DMS53 (cell line): ENCODE results near the gene PBX3.

Experiments
- DNase-seq: peaks from one replicate; lab custom pipeline; 2025; lab: John Stamatoyannopoulos, UW

PBX3 gene

GRCh38 chr9:125950880-125951471 lies 203.8 kb downstream of the PBX3 start:
- no peak for DNase-seq

GRCh38 chr9:125953314-125954019 lies 206.3 kb downstream of the PBX3 start:
- DNase-seq, result no peak

- DNase-seq, result no peak
Observed at GRCh38 chr9:125956102-125956501, 208.9 kb downstream of the PBX3 start.

GRCh38 chr9:125959315-125959714 lies 212.1 kb downstream of the PBX3 start:
- DNase-seq, result no peak

GRCh38 chr9:125959951-125960619 lies 212.9 kb downstream of the PBX3 start:
- no peak for DNase-seq

GRCh38 chr9:125960626-125961025 lies 213.5 kb downstream of the PBX3 start:
- no peak for DNase-seq

GRCh38 chr9:125961072-125961471 lies 213.9 kb downstream of the PBX3 start:
- DNase-seq, result no peak

- DNase-seq, result no peak
Observed at GRCh38 chr9:125963932-125964331, 216.8 kb downstream of the PBX3 start.

GRCh38 chr9:125964702-125965225 lies 217.6 kb downstream of the PBX3 start:
- no peak for DNase-seq

- DNase-seq, result no peak
Observed at GRCh38 chr9:125965477-125965876, 218.3 kb downstream of the PBX3 start.

GRCh38 chr9:125966466-125966865 lies 219.3 kb downstream of the PBX3 start:
- no peak for DNase-seq

GRCh38 chr9:125966959-125967711 lies 220.0 kb downstream of the PBX3 start:
- no peak for DNase-seq

- no peak for DNase-seq
Observed at GRCh38 chr9:125968714-125969374, 221.7 kb downstream of the PBX3 start.

GRCh38 chr9:125969462-125969861 lies 222.3 kb downstream of the PBX3 start:
- no peak for DNase-seq

- no peak for DNase-seq
Observed at GRCh38 chr9:125969868-125970267, 222.7 kb downstream of the PBX3 start.

GRCh38 chr9:125970340-125970739 lies 223.2 kb downstream of the PBX3 start:
- DNase-seq, result no peak

GRCh38 chr9:125971050-125971449 lies 223.9 kb downstream of the PBX3 start:
- no peak for DNase-seq

GRCh38 chr9:125972012-125972729 lies 225.0 kb downstream of the PBX3 start:
- DNase-seq, result no peak

GRCh38 chr9:125973547-125973946 lies 226.4 kb downstream of the PBX3 start:
- no peak for DNase-seq

- DNase-seq, result no peak
Observed at GRCh38 chr9:125974705-125975104, 227.5 kb downstream of the PBX3 start.

GRCh38 chr9:125977223-125977622 lies 230.1 kb downstream of the PBX3 start:
- DNase-seq, result no peak
